ENCODE measurements around the gene NKIRAS2. TPM values are rescaled to one million over a fixed set of nuclear protein-coding genes. Genes with fewer than 3 reads are reported as not detected.

The NKIRAS2 gene
- total and polyA plus RNA-seq, 2 of the 13 experiments (the other 11 are each of a cell fraction or from before 2014, with no cell fraction given): 27.9 to 42.0 TPM

DNA sequence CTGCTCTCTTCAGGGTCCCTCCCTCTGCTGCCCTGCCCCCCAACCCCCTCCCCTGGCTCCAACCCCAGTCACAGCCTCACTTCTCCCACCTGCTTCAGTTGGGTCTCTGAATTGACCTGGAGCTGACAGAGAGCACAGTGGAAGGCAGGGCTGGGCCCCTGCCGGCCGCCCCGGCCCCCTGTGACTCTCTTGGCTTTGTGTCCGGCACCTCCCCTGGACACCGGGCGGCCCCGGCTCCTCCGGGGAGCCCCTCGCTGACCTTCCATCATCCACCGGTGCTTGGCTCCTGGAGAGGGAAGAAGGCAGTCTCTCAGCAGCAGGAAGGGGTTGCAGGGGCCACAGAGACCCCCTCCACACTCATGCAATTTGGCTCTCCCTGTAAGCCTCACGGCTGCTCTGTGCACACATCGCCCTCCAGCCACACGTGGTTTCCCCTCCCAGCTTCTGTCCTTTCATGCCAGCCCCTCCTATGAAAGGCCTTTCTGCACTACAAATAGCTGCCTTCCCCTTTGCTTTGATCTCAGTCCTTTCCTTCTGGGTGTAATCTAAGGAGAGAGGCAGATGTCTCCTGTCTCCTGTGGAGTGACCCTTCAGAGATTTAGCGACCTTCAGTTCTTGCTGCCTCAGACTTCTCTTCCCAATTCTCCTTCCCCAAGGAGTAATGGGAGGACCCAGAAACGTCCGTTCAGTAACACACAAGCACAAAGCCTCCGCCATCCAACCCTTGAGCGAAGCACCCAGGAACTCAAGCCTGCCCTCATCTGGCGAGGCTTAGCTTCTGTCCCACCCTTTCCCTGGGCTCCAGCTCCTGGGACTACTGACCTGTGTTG lies 8.3 kb downstream of the NKIRAS2 start (continued):
- no peak for TF ChIP-seq ZNF431 (CRISPR knock-in tag; IDR thresholded peaks at IDR 0.05; ENCODE audit: borderline replicate concordance, low read depth)
- TF ChIP-seq TBL1XR1 (IDR thresholded peaks at IDR 0.05; ENCODE audit: borderline replicate concordance, low read length, partially characterized antibody): no peak
- TF ChIP-seq ZNF552 (CRISPR knock-in tag; IDR thresholded peaks at IDR 0.05; ENCODE audit: borderline replicate concordance): no peak
- peak; percentile 44; the same call in 1 of the 2 replicates for TF ChIP-seq ZFP36L1 (CRISPR knock-in tag; IDR thresholded peaks at IDR 0.05)
- TF ChIP-seq ZNF441 (CRISPR knock-in tag; IDR thresholded peaks at IDR 0.05; ENCODE audit: borderline replicate concordance): 0 out of 2 replicates have a peak, but pooled peaks have one; percentile 30
- no peak for TF ChIP-seq ZNF713 (CRISPR knock-in tag; IDR thresholded peaks at IDR 0.05)
- no peak for TF ChIP-seq ZNF570 (CRISPR knock-in tag; IDR thresholded peaks at IDR 0.05; ENCODE audit: borderline replicate concordance)
- no peak for TF ChIP-seq ZBTB3 (CRISPR knock-in tag; IDR thresholded peaks at IDR 0.05; ENCODE audit: borderline replicate concordance, low read depth)
- peak; percentile 31; the same call in 1 of the 2 replicates for TF ChIP-seq ZNF224 (CRISPR knock-in tag; IDR thresholded peaks at IDR 0.05)
- TF ChIP-seq SOX6 (IDR thresholded peaks at IDR 0.05): no peak
- peak; percentile 9; the same call in 1 of the 2 replicates for TF ChIP-seq SOX6 (CRISPR knock-in tag; IDR thresholded peaks at IDR 0.05)
- TF ChIP-seq ZNF792 (CRISPR knock-in tag; IDR thresholded peaks at IDR 0.05): peak; percentile 50; the same call in 1 of the 2 replicates
- TF ChIP-seq ZNF775 (CRISPR knock-in tag; IDR thresholded peaks at IDR 0.05; ENCODE audit: borderline replicate concordance): no peak
- peak; percentile 66; the same call in 1 of the 2 replicates for TF ChIP-seq KLF13 (CRISPR knock-in tag; IDR thresholded peaks at IDR 0.05)
- no peak for TF ChIP-seq ADNP (CRISPR knock-in tag; IDR thresholded peaks at IDR 0.05)
- TF ChIP-seq MYC (CRISPR knock-in tag; IDR thresholded peaks at IDR 0.05; ENCODE audit: borderline replicate concordance): no peak; the same call in none of the 2 replicates
- TF ChIP-seq, protein P1, sequence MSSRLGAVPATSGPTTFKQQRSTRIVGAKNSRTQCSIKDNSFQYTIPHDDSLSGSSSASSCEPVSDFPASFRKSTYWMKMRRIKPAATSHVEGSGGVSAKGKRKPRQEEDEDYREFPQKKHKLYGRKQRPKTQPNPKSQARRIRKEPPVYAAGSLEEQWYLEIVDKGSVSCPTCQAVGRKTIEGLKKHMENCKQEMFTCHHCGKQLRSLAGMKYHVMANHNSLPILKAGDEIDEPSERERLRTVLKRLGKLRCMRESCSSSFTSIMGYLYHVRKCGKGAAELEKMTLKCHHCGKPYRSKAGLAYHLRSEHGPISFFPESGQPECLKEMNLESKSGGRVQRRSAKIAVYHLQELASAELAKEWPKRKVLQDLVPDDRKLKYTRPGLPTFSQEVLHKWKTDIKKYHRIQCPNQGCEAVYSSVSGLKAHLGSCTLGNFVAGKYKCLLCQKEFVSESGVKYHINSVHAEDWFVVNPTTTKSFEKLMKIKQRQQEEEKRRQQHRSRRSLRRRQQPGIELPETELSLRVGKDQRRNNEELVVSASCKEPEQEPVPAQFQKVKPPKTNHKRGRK (CRISPR knock-in tag; IDR thresholded peaks at IDR 0.05): no peak
- TF ChIP-seq, protein P2, sequence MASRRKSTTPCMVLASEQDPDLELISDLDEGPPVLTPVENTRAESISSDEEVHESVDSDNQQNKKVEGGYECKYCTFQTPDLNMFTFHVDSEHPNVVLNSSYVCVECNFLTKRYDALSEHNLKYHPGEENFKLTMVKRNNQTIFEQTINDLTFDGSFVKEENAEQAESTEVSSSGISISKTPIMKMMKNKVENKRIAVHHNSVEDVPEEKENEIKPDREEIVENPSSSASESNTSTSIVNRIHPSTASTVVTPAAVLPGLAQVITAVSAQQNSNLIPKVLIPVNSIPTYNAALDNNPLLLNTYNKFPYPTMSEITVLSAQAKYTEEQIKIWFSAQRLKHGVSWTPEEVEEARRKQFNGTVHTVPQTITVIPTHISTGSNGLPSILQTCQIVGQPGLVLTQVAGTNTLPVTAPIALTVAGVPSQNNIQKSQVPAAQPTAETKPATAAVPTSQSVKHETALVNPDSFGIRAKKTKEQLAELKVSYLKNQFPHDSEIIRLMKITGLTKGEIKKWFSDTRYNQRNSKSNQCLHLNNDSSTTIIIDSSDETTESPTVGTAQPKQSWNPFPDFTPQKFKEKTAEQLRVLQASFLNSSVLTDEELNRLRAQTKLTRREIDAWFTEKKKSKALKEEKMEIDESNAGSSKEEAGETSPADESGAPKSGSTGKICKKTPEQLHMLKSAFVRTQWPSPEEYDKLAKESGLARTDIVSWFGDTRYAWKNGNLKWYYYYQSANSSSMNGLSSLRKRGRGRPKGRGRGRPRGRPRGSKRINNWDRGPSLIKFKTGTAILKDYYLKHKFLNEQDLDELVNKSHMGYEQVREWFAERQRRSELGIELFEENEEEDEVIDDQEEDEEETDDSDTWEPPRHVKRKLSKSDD (CRISPR knock-in tag; IDR thresholded peaks at IDR 0.05; ENCODE audit: low read depth): no peak
- peak; percentile 71; the same call in 1 of the 2 replicates for TF ChIP-seq CENPT (CRISPR knock-in tag; IDR thresholded peaks at IDR 0.05; ENCODE audit: low read depth)
- no peak for TF ChIP-seq HES4 (CRISPR knock-in tag; IDR thresholded peaks at IDR 0.05; ENCODE audit: borderline replicate concordance)
- no peak for TF ChIP-seq GABPA (IDR thresholded peaks at IDR 0.05; ENCODE audit: low read depth, low read length)
- TF ChIP-seq GABPA (CRISPR knock-in tag; IDR thresholded peaks at IDR 0.05; ENCODE audit: low read depth): no peak
- TF ChIP-seq, protein P3, sequence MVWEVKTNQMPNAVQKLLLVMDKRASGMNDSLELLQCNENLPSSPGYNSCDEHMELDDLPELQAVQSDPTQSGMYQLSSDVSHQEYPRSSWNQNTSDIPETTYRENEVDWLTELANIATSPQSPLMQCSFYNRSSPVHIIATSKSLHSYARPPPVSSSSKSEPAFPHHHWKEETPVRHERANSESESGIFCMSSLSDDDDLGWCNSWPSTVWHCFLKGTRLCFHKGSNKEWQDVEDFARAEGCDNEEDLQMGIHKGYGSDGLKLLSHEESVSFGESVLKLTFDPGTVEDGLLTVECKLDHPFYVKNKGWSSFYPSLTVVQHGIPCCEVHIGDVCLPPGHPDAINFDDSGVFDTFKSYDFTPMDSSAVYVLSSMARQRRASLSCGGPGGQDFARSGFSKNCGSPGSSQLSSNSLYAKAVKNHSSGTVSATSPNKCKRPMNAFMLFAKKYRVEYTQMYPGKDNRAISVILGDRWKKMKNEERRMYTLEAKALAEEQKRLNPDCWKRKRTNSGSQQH (CRISPR knock-in tag; IDR thresholded peaks at IDR 0.05; ENCODE audit: low read depth): peak; percentile 27; the same call in 1 of the 2 replicates
- TF ChIP-seq WIZ (CRISPR knock-in tag; IDR thresholded peaks at IDR 0.05): no peak
- TF ChIP-seq PAF1 (CRISPR knock-in tag; IDR thresholded peaks at IDR 0.05): no peak

All from HepG2 (cell line).